ENCODE measurements around the gene AKAP13. TPM values are rescaled to one million over a fixed set of nuclear protein-coding genes. Genes with fewer than 3 reads are reported as not detected.

Gene AKAP13
- total and polyA plus RNA-seq, 3 donors from 2014 or later = 79.5 to 207 (median 187) TPM

GRCh38 chr15:85377986-85378385 is 2.4 kb upstream of the AKAP13 start:
- no peak for TF ChIP-seq POLR2A (IDR thresholded peaks at IDR 0.05)
- no peak for TF ChIP-seq CTCF (IDR thresholded peaks at IDR 0.05)
- Histone ChIP-seq H3K27me3 (no peaks in the 10 kb centered on the region), H3K36me3 (ENCODE audit: low read depth, missing control alignments) (no peaks in the 10 kb centered on the region), H3K4me3 (no peak overlapping the region), H3K27ac (no peak overlapping the region), H3K4me1 (peaks cover 7% of the 10 kb centered on the region), H3K9me3 (no peaks in the 10 kb centered on the region)
- 84 to 87% methylated on average over 6 of the region's 6 CpGs for WGBS, 2 donors
- DNase-seq = no peak
- intact Hi-C loops (cut with DNase I; ENCODE audit: low total_unique reads) = no loop called here

GRCh38 chr15:85379403-85380131 is 836 bp upstream of the AKAP13 start:
- peak overlapping the region; percentile 44 to 97 for H3K27ac ChIP-seq

GRCh38 chr15:85380812-85381642 is 624 bp downstream of the AKAP13 start:
- H3K27me3 ChIP-seq = no peaks in the 10 kb centered on the region
- intact Hi-C loops (cut with DNase I; ENCODE audit: low total_unique reads) = no loop called here

More at GRCh38 chr15:85379403-85380131, 836 bp upstream of the AKAP13 start:
- TF ChIP-seq POLR2A (IDR thresholded peaks at IDR 0.05) (no peak), CTCF (IDR thresholded peaks at IDR 0.05) (no peak)
- peak; percentile 28 for DNase-seq
- Histone ChIP-seq H3K9me3 (no peaks in the 10 kb centered on the region), H3K4me3 (peak overlapping the region; percentile 90 to 94), H3K27me3 (no peaks in the 10 kb centered on the region), H3K4me1 (peaks cover 14% of the 10 kb centered on the region), H3K36me3 (ENCODE audit: low read depth, missing control alignments) (no peaks in the 10 kb centered on the region)
- intact Hi-C loops (cut with DNase I; ENCODE audit: low total_unique reads) = no loop called here
- WGBS, 2 donors = 3 to 5% methylated on average over 19 of the region's 19 CpGs

More at GRCh38 chr15:85380812-85381642, 624 bp downstream of the AKAP13 start:
- TF ChIP-seq CTCF (IDR thresholded peaks at IDR 0.05) (no peak), POLR2A (IDR thresholded peaks at IDR 0.05) (no peak)
- H3K4me3 ChIP-seq = peak overlapping the region; percentile 90 to 94
- WGBS, 2 donors = 1% methylated on average over 48 to 82 of the region's 89 CpGs
- DNase-seq = peak; percentile 54
- H3K36me3 ChIP-seq (ENCODE audit: low read depth, missing control alignments) = no peaks in the 10 kb centered on the region
- H3K4me1 ChIP-seq = peaks cover 18% of the 10 kb centered on the region
- H3K9me3 ChIP-seq = no peaks in the 10 kb centered on the region
- peak overlapping the region; percentile 93 to 97 for H3K27ac ChIP-seq

Data from testis (tissue), 3 donors.